ENCODE measurements around the gene TMEM87B.

DNA sequence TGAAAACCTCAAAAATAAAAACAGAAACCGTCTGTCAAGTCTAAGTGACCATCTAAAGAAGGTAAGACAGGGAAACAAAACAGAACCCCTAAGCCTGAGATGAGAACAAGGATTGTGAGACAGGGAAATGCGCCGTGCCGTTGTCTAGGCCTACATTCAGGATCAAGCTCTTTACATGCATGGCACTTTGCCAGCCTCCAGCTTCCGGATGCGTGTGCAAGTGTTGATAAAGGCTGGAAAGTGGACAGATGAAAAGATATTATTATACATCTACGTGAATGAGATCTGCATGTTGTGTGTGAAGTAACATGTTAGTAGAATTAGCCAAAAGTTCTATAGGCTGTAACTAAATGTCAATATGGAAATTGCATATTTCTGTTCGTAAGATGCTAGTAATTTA lies 28.6 kb upstream of the TMEM87B start:
- TF ChIP-seq RORB (CRISPR knock-in tag; IDR thresholded peaks at IDR 0.05) = no peak
- TF ChIP-seq, protein P1, sequence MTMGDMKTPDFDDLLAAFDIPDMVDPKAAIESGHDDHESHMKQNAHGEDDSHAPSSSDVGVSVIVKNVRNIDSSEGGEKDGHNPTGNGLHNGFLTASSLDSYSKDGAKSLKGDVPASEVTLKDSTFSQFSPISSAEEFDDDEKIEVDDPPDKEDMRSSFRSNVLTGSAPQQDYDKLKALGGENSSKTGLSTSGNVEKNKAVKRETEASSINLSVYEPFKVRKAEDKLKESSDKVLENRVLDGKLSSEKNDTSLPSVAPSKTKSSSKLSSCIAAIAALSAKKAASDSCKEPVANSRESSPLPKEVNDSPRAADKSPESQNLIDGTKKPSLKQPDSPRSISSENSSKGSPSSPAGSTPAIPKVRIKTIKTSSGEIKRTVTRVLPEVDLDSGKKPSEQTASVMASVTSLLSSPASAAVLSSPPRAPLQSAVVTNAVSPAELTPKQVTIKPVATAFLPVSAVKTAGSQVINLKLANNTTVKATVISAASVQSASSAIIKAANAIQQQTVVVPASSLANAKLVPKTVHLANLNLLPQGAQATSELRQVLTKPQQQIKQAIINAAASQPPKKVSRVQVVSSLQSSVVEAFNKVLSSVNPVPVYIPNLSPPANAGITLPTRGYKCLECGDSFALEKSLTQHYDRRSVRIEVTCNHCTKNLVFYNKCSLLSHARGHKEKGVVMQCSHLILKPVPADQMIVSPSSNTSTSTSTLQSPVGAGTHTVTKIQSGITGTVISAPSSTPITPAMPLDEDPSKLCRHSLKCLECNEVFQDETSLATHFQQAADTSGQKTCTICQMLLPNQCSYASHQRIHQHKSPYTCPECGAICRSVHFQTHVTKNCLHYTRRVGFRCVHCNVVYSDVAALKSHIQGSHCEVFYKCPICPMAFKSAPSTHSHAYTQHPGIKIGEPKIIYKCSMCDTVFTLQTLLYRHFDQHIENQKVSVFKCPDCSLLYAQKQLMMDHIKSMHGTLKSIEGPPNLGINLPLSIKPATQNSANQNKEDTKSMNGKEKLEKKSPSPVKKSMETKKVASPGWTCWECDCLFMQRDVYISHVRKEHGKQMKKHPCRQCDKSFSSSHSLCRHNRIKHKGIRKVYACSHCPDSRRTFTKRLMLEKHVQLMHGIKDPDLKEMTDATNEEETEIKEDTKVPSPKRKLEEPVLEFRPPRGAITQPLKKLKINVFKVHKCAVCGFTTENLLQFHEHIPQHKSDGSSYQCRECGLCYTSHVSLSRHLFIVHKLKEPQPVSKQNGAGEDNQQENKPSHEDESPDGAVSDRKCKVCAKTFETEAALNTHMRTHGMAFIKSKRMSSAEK (CRISPR knock-in tag; IDR thresholded peaks at IDR 0.05; ENCODE audit: borderline replicate concordance) = no peak
- TF ChIP-seq, protein P2, sequence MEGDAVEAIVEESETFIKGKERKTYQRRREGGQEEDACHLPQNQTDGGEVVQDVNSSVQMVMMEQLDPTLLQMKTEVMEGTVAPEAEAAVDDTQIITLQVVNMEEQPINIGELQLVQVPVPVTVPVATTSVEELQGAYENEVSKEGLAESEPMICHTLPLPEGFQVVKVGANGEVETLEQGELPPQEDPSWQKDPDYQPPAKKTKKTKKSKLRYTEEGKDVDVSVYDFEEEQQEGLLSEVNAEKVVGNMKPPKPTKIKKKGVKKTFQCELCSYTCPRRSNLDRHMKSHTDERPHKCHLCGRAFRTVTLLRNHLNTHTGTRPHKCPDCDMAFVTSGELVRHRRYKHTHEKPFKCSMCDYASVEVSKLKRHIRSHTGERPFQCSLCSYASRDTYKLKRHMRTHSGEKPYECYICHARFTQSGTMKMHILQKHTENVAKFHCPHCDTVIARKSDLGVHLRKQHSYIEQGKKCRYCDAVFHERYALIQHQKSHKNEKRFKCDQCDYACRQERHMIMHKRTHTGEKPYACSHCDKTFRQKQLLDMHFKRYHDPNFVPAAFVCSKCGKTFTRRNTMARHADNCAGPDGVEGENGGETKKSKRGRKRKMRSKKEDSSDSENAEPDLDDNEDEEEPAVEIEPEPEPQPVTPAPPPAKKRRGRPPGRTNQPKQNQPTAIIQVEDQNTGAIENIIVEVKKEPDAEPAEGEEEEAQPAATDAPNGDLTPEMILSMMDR (IDR thresholded peaks at IDR 0.05) = no peak
- no peak for TF ChIP-seq IRF2 (CRISPR knock-in tag; IDR thresholded peaks at IDR 0.05; ENCODE audit: borderline replicate concordance, low read depth)
- no peak for TF ChIP-seq SOX15 (CRISPR knock-in tag; IDR thresholded peaks at IDR 0.05)
- TF ChIP-seq SP1 (CRISPR knock-in tag; conservative IDR thresholded peaks at IDR 0.05) = no peak
- TF ChIP-seq, protein P3, sequence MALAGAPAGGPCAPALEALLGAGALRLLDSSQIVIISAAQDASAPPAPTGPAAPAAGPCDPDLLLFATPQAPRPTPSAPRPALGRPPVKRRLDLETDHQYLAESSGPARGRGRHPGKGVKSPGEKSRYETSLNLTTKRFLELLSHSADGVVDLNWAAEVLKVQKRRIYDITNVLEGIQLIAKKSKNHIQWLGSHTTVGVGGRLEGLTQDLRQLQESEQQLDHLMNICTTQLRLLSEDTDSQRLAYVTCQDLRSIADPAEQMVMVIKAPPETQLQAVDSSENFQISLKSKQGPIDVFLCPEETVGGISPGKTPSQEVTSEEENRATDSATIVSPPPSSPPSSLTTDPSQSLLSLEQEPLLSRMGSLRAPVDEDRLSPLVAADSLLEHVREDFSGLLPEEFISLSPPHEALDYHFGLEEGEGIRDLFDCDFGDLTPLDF (CRISPR knock-in tag; IDR thresholded peaks at IDR 0.05) = no peak
- TF ChIP-seq, protein P4, sequence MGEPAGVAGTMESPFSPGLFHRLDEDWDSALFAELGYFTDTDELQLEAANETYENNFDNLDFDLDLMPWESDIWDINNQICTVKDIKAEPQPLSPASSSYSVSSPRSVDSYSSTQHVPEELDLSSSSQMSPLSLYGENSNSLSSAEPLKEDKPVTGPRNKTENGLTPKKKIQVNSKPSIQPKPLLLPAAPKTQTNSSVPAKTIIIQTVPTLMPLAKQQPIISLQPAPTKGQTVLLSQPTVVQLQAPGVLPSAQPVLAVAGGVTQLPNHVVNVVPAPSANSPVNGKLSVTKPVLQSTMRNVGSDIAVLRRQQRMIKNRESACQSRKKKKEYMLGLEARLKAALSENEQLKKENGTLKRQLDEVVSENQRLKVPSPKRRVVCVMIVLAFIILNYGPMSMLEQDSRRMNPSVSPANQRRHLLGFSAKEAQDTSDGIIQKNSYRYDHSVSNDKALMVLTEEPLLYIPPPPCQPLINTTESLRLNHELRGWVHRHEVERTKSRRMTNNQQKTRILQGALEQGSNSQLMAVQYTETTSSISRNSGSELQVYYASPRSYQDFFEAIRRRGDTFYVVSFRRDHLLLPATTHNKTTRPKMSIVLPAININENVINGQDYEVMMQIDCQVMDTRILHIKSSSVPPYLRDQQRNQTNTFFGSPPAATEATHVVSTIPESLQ (CRISPR knock-in tag; IDR thresholded peaks at IDR 0.05) = no peak
- no peak for TF ChIP-seq ELF4 (CRISPR knock-in tag; IDR thresholded peaks at IDR 0.05; ENCODE audit: low read depth)
- TF ChIP-seq CREB1 (CRISPR knock-in tag; IDR thresholded peaks at IDR 0.05) = no peak
- no peak for TF ChIP-seq NFYB (CRISPR knock-in tag; conservative IDR thresholded peaks at IDR 0.05; ENCODE audit: low read depth)
